Keratinocyte (primary cell): ENCODE results near the gene ZNF232. TPM values are rescaled to one million over a fixed set of nuclear protein-coding genes. Genes with fewer than 3 reads are reported as not detected.
A peak's percentile ranks its signal among the peaks of the same experiment; 100 is the strongest.
"Not testable (repeated sequence)": the region's sequence is repeated elsewhere in the genome, so short reads cannot be mapped to it uniquely, and the experiment has no call there.

ENCODE experiments used
- DNase-seq: peaks from one replicate; pipeline ENCODE4 v3.0.0-alpha.2; 2011; ENCODE audit warnings: low read depth, missing footprints, low spot score
- FAIRE-seq: peaks from 2 replicates; lab custom pipeline; 2011; peaks lifted over from hg19 to GRCh38; lab: Jason Lieb, UNC
- H2AFZ ChIP-seq: 2 replicates; pipeline ENCODE4 v1.6.0; 2012; ENCODE audit warnings: low read length, control low read depth, inconsistent platforms; ENCODE audit not compliant: control insufficient read depth
- H3K27ac ChIP-seq: 2 replicates; pipeline ENCODE4 v1.5.1; 2011; ENCODE audit warnings: low read length; ENCODE audit not compliant: control insufficient read depth, insufficient read depth
- H3K27me3 ChIP-seq: 3 replicates; pipeline ENCODE4 v1.6.0; 2011; ENCODE audit warnings: low read length; ENCODE audit not compliant: control insufficient read depth, insufficient read depth; ENCODE audit errors: extremely low read depth
- H3K36me3 ChIP-seq, 2 experiments: 2 replicates in 1 of 2; 3 replicates in 1 of 2; pipeline ENCODE4 v1.5.1; 2011; ENCODE audit warnings: low read length in 2 of 2, mild to moderate bottlenecking in 1 of 2; ENCODE audit not compliant: control insufficient read depth in 2 of 2, insufficient read depth in 2 of 2; ENCODE audit errors: extremely low read depth in 1 of 2
- H3K4me1 ChIP-seq: 3 replicates; pipeline ENCODE4 v1.5.1; 2011; ENCODE audit warnings: low read length; ENCODE audit not compliant: control insufficient read depth, insufficient read depth; ENCODE audit errors: extremely low read depth
- H3K4me2 ChIP-seq: 3 replicates; pipeline ENCODE4 v1.6.0; 2011; ENCODE audit warnings: low read depth, low read length; ENCODE audit not compliant: control insufficient read depth, insufficient read depth; ENCODE audit errors: extremely low read depth
- H3K4me3 ChIP-seq, 3 experiments: fragments of 200-600 bp in 1 of 3; sonication (generic) in 1 of 3; 2 replicates in 2 of 3; 3 replicates in 1 of 3; pipeline ENCODE4 v1.5.1; 2011 to 2016; ENCODE audit warnings: low read length in 3 of 3, mild to moderate bottlenecking in 3 of 3, control low read depth in 2 of 3, inconsistent platforms in 1 of 3, low read depth in 1 of 3, mixed read lengths in 1 of 3, mixed run types in 1 of 3, moderate library complexity in 1 of 3; ENCODE audit not compliant: control insufficient read depth in 2 of 3, insufficient read depth in 2 of 3; ENCODE audit errors: extremely low read depth in 1 of 3
- H3K79me2 ChIP-seq: 2 replicates; pipeline ENCODE4 v1.6.0; 2012; ENCODE audit warnings: low read length; ENCODE audit not compliant: control insufficient read depth, insufficient read depth
- H3K9ac ChIP-seq: 3 replicates; pipeline ENCODE4 v1.6.0; 2011; ENCODE audit warnings: low read length; ENCODE audit not compliant: control insufficient read depth, insufficient read depth; ENCODE audit errors: extremely low read depth
- H3K9me1 ChIP-seq: 3 replicates; pipeline ENCODE4 v1.6.0; 2011; ENCODE audit warnings: low read length; ENCODE audit not compliant: control insufficient read depth, insufficient read depth; ENCODE audit errors: extremely low read depth
- H3K9me3 ChIP-seq: 2 replicates; pipeline ENCODE4 v1.5.1; 2012; ENCODE audit warnings: low read depth, low read length; ENCODE audit not compliant: control insufficient read depth
- H4K20me1 ChIP-seq: 3 replicates; pipeline ENCODE4 v1.6.0; 2011; ENCODE audit warnings: low read length; ENCODE audit not compliant: control insufficient read depth, insufficient read depth; ENCODE audit errors: extremely low read depth
- EZH2 ChIP-seq: IDR thresholded peaks from one replicate; pipeline ENCODE4 v1.6.1; 2012; ENCODE audit warnings: inconsistent platforms, mild to moderate bottlenecking, low read length, moderate library complexity
- dilution Hi-C: fragments of 300-500 bp; cut with MboI; formaldehyde crosslinking; loops from one replicate; pipeline ENCODE4 v1.7.0; 2020; ENCODE audit warnings: low sequenced_read_pairs; ENCODE audit not compliant: extremely low pct_ligation_motif_present
- polyA minus RNA-seq, 3 experiments: library from RNA; depleted of rRNA, polyadenylated mRNA; stranded (reverse); fragments of >200 nt; gene quantifications; 1 replicate in 1 of 3; 2 replicates in 1 of 3; 3 replicates in 1 of 3; pipeline ENCODE4 v1.2.3, GENCODE V29; 2011
- polyA plus RNA-seq, 5 experiments: library from polyadenylated mRNA; depleted of rRNA in 3 of 5; stranded (reverse) in 3 of 5; stranded (forward) in 1 of 5; unstranded in 1 of 5; fragments of >200 nt; gene quantifications; 1 replicate in 1 of 5; 2 replicates in 3 of 5; 3 replicates in 1 of 5; pipeline versions ENCODE4 v1.2.1 to v1.2.3, GENCODE V29; 2011 to 2012; ENCODE audit warnings: missing spikeins in 2 of 5, low read depth in 1 of 5, low replicate concordance in 1 of 5
- TF ChIP-seq, protein P1 (sequence below), 3 experiments: IDR thresholded peaks in 1 of 3; conservative IDR thresholded peaks in 1 of 3; optimal IDR thresholded peaks in 1 of 3; 2 replicates in 2 of 3; 3 replicates in 1 of 3; pipeline versions ENCODE3 to v1.5.1; 2011; ENCODE audit warnings: low read length in 3 of 3, mild to moderate bottlenecking in 3 of 3, moderate library complexity in 2 of 3, control low read depth in 1 of 3, inconsistent platforms in 1 of 3; ENCODE audit not compliant: insufficient read depth in 2 of 3; ENCODE audit errors: extremely low read depth in 1 of 3

Gene ZNF232
- 4.2 to 5.2 TPM (median 4.9 TPM) in 3 replicates for polyA plus RNA-seq
- polyA plus RNA-seq (2011; ENCODE audit: low read depth) = 8.4 TPM
- 2.8 and 5.0 TPM in 2 replicates for polyA plus RNA-seq (2011; cell fraction: cytosol; rRNA removed)
- 4.3 and 4.8 TPM in 2 replicates for polyA plus RNA-seq (2011; cell fraction: nucleus; rRNA removed)
- polyA plus RNA-seq (2012; ENCODE audit: low replicate concordance) = 4.4 and 4.8 TPM in 2 replicates
- 2.4 to 4.7 TPM (median 3.5 TPM) in 3 replicates for polyA minus RNA-seq
- polyA minus RNA-seq (2011; cell fraction: cytosol; rRNA and poly(A)+ RNA removed) = 2.7 TPM
- polyA minus RNA-seq (2011; cell fraction: nucleus; rRNA and poly(A)+ RNA removed) = 1.3 and 2.6 TPM in 2 replicates

- peaks cover 5% of the 10 kb centered on the region for H3K9me3 ChIP-seq
- TF ChIP-seq, protein P1, sequence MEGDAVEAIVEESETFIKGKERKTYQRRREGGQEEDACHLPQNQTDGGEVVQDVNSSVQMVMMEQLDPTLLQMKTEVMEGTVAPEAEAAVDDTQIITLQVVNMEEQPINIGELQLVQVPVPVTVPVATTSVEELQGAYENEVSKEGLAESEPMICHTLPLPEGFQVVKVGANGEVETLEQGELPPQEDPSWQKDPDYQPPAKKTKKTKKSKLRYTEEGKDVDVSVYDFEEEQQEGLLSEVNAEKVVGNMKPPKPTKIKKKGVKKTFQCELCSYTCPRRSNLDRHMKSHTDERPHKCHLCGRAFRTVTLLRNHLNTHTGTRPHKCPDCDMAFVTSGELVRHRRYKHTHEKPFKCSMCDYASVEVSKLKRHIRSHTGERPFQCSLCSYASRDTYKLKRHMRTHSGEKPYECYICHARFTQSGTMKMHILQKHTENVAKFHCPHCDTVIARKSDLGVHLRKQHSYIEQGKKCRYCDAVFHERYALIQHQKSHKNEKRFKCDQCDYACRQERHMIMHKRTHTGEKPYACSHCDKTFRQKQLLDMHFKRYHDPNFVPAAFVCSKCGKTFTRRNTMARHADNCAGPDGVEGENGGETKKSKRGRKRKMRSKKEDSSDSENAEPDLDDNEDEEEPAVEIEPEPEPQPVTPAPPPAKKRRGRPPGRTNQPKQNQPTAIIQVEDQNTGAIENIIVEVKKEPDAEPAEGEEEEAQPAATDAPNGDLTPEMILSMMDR (optimal IDR thresholded peaks at IDR 0.05 in 1 of 3, IDR thresholded peaks at IDR 0.05 in 1 of 3, conservative IDR thresholded peaks at IDR 0.05 in 1 of 3; ENCODE audit: extremely low read depth in 1 of 3, insufficient read depth in 2 of 3, low read length in 3 of 3) = peak in 2 of 3 experiments; percentile 2 to 13
- TF ChIP-seq EZH2 = no peak
Measured at GRCh38 chr17:5111402-5112204, at the start of gene ZNF232. Gene ZNF232 (minus strand): TSS chr17:5111878. CDS start chr17:5111822, 56 bp downstream.

DNA sequence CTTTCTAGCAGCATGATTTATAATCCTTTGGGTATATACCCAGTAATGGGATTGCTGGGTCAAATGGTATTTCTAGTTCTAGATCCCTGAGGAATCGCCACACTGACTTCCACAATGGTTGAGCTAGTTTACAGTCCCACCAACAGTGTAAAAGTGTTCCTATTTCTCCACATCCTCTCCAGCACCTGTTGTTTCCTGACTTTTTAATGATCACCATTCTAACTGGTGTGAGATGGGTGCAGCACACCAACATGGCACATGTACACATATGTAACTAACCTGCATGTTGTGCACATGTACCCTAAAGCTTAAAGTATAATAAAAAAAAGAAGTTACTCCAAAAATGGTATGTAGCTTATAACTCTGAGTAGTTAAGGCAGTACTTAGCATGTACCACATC lies 49.0 kb upstream of the ZNF232 start:
- H3K4me2 ChIP-seq, H3K27me3 ChIP-seq, H3K9me3 ChIP-seq, H3K4me3 ChIP-seq, H3K36me3 ChIP-seq, H2AFZ ChIP-seq, H3K27ac ChIP-seq, H3K79me2 ChIP-seq, H3K9ac ChIP-seq, dilution Hi-C loops, H3K4me1 ChIP-seq, H4K20me1 ChIP-seq, DNase-seq, FAIRE-seq, H3K9me1 ChIP-seq: not testable (repeated sequence)

More at GRCh38 chr17:5111402-5112204, at the start of gene ZNF232:
- H3K36me3 ChIP-seq = peaks cover 7 to 10% of the 10 kb centered on the region in 2 experiments
- H3K4me2 ChIP-seq = peak within 1 kb of the TSS; percentile 98
- H3K9me1 ChIP-seq = no peaks in the 10 kb centered on the region
- no peaks in the 10 kb centered on the region for H4K20me1 ChIP-seq
- FAIRE-seq = peak; percentile 56
- peak within 1 kb of the TSS; percentile 78 to 83 (median 83) for H3K4me3 ChIP-seq
- peak within 1 kb of the TSS; percentile 98 for H2AFZ ChIP-seq
- H3K9ac ChIP-seq = peak within 1 kb of the TSS; percentile 71
- dilution Hi-C loops = no loop called here
- H3K4me1 ChIP-seq = peaks cover 10% of the 10 kb centered on the region
- peak within 1 kb of the TSS; percentile 34 for H3K27ac ChIP-seq
- DNase-seq = peak; percentile 56
- no peaks in the 10 kb centered on the region for H3K79me2 ChIP-seq
- H3K27me3 ChIP-seq = peaks cover 19% of the 10 kb centered on the region

GRCh38 chr17:5146122-5146521 lies 34.4 kb upstream of the ZNF232 start:
- FAIRE-seq, dilution Hi-C loops: not testable (repeated sequence)

GRCh38 chr17:5142877-5143276 lies 31.2 kb upstream of the ZNF232 start:
- H3K4me2 ChIP-seq, dilution Hi-C loops, H3K9me3 ChIP-seq, H3K36me3 ChIP-seq, H4K20me1 ChIP-seq, DNase-seq, H3K79me2 ChIP-seq, H3K27ac ChIP-seq, H3K27me3 ChIP-seq, H3K9me1 ChIP-seq, H2AFZ ChIP-seq, H3K4me1 ChIP-seq, H3K4me3 ChIP-seq, FAIRE-seq, H3K9ac ChIP-seq: not testable (repeated sequence)

More at GRCh38 chr17:5146122-5146521, 34.4 kb upstream of the ZNF232 start:
- not testable (repeated sequence) for H3K9me1 ChIP-seq, H3K27me3 ChIP-seq, H3K27ac ChIP-seq, H4K20me1 ChIP-seq, H3K79me2 ChIP-seq, H3K4me1 ChIP-seq, H3K9me3 ChIP-seq, H3K9ac ChIP-seq, H3K36me3 ChIP-seq, H2AFZ ChIP-seq, H3K4me2 ChIP-seq, DNase-seq, H3K4me3 ChIP-seq
